Measurements from ENCODE around the gene GALK2.

The GALK2 gene

GRCh38 chr15:49155110-49155833, 14.8 kb upstream of the GALK2 start, which contains the start of gene COPS2 (continued):
- TF ChIP-seq ZNF449 (tag by site-specific recombination; IDR thresholded peaks at IDR 0.05) (no peak), ZFP37 (tag by site-specific recombination; IDR thresholded peaks at IDR 0.05) (0 out of 2 replicates have a peak, but pooled peaks have one; percentile 53), KLF17 (tag by site-specific recombination; IDR thresholded peaks at IDR 0.05) (peak; percentile 89), ZNF148 (tag by site-specific recombination; IDR thresholded peaks at IDR 0.05; ENCODE audit: borderline replicate concordance) (no peak; the same call in 1 of the 2 replicates), ZNF341 (tag by site-specific recombination; IDR thresholded peaks at IDR 0.05; ENCODE audit: low read depth) (0 out of 2 replicates have a peak, but pooled peaks have one; percentile 18), ZNF274 (IDR thresholded peaks at IDR 0.05; ENCODE audit: low read length) (no peak), ZNF274 (tag by site-specific recombination; IDR thresholded peaks at IDR 0.05; ENCODE audit: borderline replicate concordance) (no peak), ZNF354C (tag by site-specific recombination; IDR thresholded peaks at IDR 0.05; ENCODE audit: borderline replicate concordance, low read depth) (no peak), ZNF585B (tag by site-specific recombination; IDR thresholded peaks at IDR 0.05) (no peak), KLF7 (tag by site-specific recombination; IDR thresholded peaks at IDR 0.05; ENCODE audit: borderline replicate concordance) (peak; percentile 55; the same call in 1 of the 2 replicates), ZNF701 (tag by site-specific recombination; IDR thresholded peaks at IDR 0.05) (no peak), ZNF394 (tag by site-specific recombination; IDR thresholded peaks at IDR 0.05; ENCODE audit: borderline replicate concordance) (peak; percentile 92), ZNF677 (tag by site-specific recombination; IDR thresholded peaks at IDR 0.05) (no peak), ZSCAN16 (tag by site-specific recombination; IDR thresholded peaks at IDR 0.05) (no peak), ZNF37A (tag by site-specific recombination; IDR thresholded peaks at IDR 0.05) (no peak), ZXDB (tag by site-specific recombination; IDR thresholded peaks at IDR 0.05) (peak; percentile 75; the same call in 1 of the 2 replicates), SP3 (tag by site-specific recombination; IDR thresholded peaks at IDR 0.05) (peak; percentile 78), ZNF660 (tag by site-specific recombination; IDR thresholded peaks at IDR 0.05) (peak; percentile 97), ZBTB21 (tag by site-specific recombination; IDR thresholded peaks at IDR 0.05) (peak; percentile 67), ZNF843 (tag by site-specific recombination; IDR thresholded peaks at IDR 0.05) (0 out of 2 replicates have a peak, but pooled peaks have one; percentile 7), ZNF623 (tag by site-specific recombination; IDR thresholded peaks at IDR 0.05) (no peak), SETDB1 (IDR thresholded peaks at IDR 0.05; ENCODE audit: insufficient read length, low read length) (no peak), ZNF324 (tag by site-specific recombination; IDR thresholded peaks at IDR 0.05) (0 out of 2 replicates have a peak, but pooled peaks have one; percentile 65)

Measured in HEK293 (cell line).